Progenitor cell of endocrine pancreas (in vitro differentiated cells): ENCODE data around the gene SIGLEC7. TPM values are rescaled to one million over a fixed set of nuclear protein-coding genes. Genes with fewer than 3 reads are reported as not detected.

Experiments used
- DNase-seq: peaks from one replicate; pipeline ENCODE4 v3.0.0; 2021; ENCODE audit warnings: low spot score; ENCODE audit not compliant: unreplicated experiment
- H3K27ac Mint-ChIP-seq: 2 replicates; pipeline ENCODE4 v1.8.0; 2021; ENCODE audit warnings: mild to moderate bottlenecking, moderate library complexity, mixed read lengths
- H3K27me3 Mint-ChIP-seq: 2 replicates; pipeline ENCODE4 v1.8.0; 2021; ENCODE audit warnings: mixed read lengths
- H3K36me3 Mint-ChIP-seq: 2 replicates; pipeline ENCODE4 v1.8.0; 2022; ENCODE audit warnings: mixed read lengths; ENCODE audit not compliant: insufficient read depth
- H3K4me1 Mint-ChIP-seq: 2 replicates; pipeline ENCODE4 v1.8.0; 2021; ENCODE audit warnings: low read depth, mixed read lengths
- H3K4me3 Mint-ChIP-seq: 2 replicates; pipeline ENCODE4 v1.8.0; 2021; ENCODE audit warnings: low read depth, mild to moderate bottlenecking, moderate library complexity, mixed read lengths
- H3K9me3 Mint-ChIP-seq: 2 replicates; pipeline ENCODE4 v1.8.0; 2021; ENCODE audit warnings: low read depth, mixed read lengths
- total RNA-seq: library from RNA; stranded (reverse); gene quantifications from 2 replicates; pipeline ENCODE4 v1.2.1, GENCODE V29; 2021
- TF ChIP-seq, protein P1 (sequence below): fragments of 200-600 bp; sonication (generic); IDR thresholded peaks from one replicate; pipeline ENCODE4 v1.5.0; 2021; ENCODE audit warnings: antibody characterized with exemption, mild to moderate bottlenecking; ENCODE audit not compliant: unreplicated experiment

Gene SIGLEC7
- total RNA-seq, 1 donor from 2014 or later = not detected

DNA sequence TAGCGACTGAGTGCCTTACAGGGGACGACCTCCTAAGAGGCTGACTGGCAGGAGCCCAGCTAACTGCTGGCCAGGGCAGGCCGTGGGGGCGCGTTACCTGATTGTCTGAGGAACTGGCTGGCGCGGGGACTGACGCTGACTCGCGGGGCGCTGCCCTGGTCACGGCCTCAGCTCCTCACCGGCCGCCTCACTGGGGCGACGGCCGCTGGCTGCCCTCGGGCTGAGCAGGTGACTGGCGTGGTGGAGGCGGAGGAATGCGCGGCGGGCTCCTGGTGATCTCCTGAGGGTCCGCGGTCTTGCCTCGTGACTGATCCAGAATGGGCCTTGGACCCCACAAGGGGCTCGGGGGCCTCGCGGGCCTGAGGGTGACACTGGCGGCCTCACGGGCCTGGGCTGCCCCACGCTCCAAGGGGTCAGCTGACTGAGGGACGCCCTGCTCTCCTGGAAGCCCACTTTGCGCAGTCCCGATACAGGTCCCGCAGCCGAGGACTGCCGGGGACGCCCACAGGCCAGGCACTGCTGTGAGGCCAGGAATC, 39.3 kb downstream of the SIGLEC7 start:
- Mint-ChIP-seq H3K4me3 (no peak overlapping the region), H3K36me3 (no peaks in the 10 kb centered on the region), H3K27ac (no peak overlapping the region), H3K4me1 (no peaks in the 10 kb centered on the region), H3K27me3 (peaks cover 9% of the 10 kb centered on the region), H3K9me3 (no peaks in the 10 kb centered on the region)
- no peak for DNase-seq
- TF ChIP-seq, protein P1, sequence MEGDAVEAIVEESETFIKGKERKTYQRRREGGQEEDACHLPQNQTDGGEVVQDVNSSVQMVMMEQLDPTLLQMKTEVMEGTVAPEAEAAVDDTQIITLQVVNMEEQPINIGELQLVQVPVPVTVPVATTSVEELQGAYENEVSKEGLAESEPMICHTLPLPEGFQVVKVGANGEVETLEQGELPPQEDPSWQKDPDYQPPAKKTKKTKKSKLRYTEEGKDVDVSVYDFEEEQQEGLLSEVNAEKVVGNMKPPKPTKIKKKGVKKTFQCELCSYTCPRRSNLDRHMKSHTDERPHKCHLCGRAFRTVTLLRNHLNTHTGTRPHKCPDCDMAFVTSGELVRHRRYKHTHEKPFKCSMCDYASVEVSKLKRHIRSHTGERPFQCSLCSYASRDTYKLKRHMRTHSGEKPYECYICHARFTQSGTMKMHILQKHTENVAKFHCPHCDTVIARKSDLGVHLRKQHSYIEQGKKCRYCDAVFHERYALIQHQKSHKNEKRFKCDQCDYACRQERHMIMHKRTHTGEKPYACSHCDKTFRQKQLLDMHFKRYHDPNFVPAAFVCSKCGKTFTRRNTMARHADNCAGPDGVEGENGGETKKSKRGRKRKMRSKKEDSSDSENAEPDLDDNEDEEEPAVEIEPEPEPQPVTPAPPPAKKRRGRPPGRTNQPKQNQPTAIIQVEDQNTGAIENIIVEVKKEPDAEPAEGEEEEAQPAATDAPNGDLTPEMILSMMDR = no peak

DNA sequence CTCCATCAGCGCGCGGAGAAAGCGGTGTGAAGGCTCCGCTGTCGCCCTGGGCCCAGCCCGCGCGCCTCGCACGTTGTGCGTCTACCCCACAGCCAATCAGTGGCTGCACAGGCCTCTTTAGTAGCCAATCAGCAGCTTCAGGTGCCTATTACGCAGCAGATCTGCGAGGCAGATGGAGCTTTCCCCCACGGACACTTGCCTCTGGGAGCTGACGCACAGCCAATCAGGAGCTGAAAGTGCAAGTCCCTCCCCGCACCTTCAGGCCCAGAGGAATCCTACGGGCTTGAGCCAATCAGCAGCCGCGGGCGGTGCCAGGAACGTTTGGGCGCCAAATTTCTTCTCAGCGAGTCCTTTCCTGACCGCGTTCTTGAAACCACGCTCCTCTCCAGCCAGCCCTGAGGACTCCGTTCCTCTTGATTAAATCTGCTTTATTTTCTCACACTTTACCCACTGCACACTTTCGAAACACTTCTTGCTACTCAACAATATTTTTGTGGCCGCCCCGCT, 39.9 kb downstream of the SIGLEC7 start:
- Mint-ChIP-seq H3K4me1 (no peaks in the 10 kb centered on the region), H3K4me3 (no peak overlapping the region), H3K9me3 (no peaks in the 10 kb centered on the region), H3K27ac (no peak overlapping the region), H3K36me3 (no peaks in the 10 kb centered on the region), H3K27me3 (peaks cover 9% of the 10 kb centered on the region)
- DNase-seq = no peak
- TF ChIP-seq, protein P1 = no peak

DNA sequence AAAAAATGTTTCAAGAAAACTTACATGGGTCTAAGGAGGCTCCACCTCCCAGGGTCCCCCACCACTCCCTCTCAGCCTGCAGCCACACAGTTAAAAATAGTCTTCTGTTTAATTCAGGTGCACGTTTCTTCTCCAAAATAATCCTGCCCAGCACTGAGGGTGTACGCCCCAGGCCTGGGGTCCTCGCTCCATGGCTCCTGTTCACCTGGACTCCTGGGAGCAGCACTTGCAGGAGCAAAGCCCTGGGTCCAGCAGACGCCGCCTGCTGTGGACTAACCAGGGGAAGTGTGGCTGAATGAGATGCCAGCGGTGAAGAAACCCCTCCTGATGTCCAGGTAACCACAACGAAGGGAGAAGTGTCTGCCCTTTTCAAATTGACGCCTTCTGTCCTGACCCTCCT, 41.5 kb downstream of the SIGLEC7 start:
- peaks cover 9% of the 10 kb centered on the region for H3K27me3 Mint-ChIP-seq
- H3K9me3 Mint-ChIP-seq = no peaks in the 10 kb centered on the region

DNA sequence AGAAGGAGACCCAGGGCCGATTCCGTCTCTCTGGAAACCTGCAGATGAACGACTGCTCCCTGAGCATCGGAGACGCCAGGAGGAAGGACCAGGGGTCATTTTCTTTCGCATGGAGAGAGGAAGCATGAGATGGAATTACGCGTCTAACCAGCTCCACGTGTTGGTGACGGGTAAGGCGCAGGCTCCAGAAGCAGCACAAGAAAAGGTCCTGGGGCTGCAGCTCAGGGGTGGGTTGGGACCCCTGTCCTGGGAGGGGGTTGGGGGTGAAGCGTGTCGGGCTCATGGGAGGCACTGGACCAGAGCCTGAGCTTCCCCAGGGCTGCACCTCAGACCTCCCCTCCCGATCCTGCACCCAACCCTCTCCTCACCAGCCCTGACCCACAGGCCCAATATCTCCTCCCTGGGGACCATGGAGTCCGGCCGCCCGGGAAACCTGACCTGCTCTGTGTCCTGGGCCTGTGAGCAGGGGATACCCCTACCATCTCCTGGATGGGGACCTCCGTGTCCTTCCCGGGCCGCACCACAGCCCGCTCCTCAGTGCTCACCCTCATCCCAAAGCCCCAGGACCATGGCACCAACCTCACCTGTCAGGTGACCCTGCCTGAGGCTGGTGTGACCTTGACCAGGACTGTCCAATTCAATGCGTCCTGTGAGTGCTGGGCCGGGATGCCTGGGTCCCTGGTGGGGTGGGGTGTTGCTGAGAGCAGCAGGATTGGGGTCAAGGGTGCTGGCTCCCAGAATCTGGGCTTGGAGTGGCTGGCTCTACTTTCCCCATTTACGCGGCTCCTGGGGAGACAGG, 43.2 kb downstream of the SIGLEC7 start:
- Mint-ChIP-seq H3K9me3 (no peaks in the 10 kb centered on the region), H3K27me3 (peaks cover 9% of the 10 kb centered on the region), H3K4me1 (no peaks in the 10 kb centered on the region), H3K4me3 (no peak overlapping the region), H3K36me3 (no peaks in the 10 kb centered on the region), H3K27ac (no peak overlapping the region)
- DNase-seq = no peak
- TF ChIP-seq, protein P1 = no peak

More for the DNA sequence above, 41.5 kb downstream of the SIGLEC7 start:
- peak overlapping the region; percentile 80 for H3K27ac Mint-ChIP-seq
- H3K36me3 Mint-ChIP-seq = no peaks in the 10 kb centered on the region
- TF ChIP-seq, protein P1 = no peak
- H3K4me1 Mint-ChIP-seq = no peaks in the 10 kb centered on the region
- no peak overlapping the region for H3K4me3 Mint-ChIP-seq
- DNase-seq = no peak

DNA sequence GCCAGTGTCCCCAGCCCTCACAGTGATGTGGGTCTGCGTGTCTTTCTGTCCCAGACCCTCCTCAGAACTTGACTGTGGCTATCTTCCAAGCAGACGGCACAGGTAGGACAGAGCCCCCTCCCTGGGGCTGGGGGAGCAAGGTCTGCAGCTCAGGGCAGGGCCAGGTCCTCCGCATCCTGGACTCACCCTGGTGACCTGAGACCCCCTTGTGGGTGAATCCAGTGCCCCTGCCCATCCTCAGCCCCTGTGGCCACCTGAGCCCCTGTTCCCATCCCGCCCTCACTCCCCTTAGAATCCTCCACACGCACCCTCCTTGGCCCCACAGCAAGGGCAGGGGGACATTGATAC, 43.7 kb downstream of the SIGLEC7 start:
- H3K4me3 Mint-ChIP-seq = no peak overlapping the region
- H3K36me3 Mint-ChIP-seq = no peaks in the 10 kb centered on the region
- TF ChIP-seq, protein P1 = no peak
- H3K4me1 Mint-ChIP-seq = no peaks in the 10 kb centered on the region
- H3K9me3 Mint-ChIP-seq = no peaks in the 10 kb centered on the region
- H3K27me3 Mint-ChIP-seq = peaks cover 9% of the 10 kb centered on the region
- H3K27ac Mint-ChIP-seq = no peak overlapping the region
- no peak for DNase-seq
